HG03039 (cell line): ENCODE measurements around the gene SLC35F2.
"Not testable (repeated sequence)": the region's sequence is repeated elsewhere in the genome, so short reads cannot be mapped to it uniquely, and the experiment has no call there.

Experiments
- ATAC-seq: cut with Tn5 transposase; IDR thresholded peaks from one replicate; pipeline ENCODE4 v1.9.1; 2021; ENCODE audit warnings: mild to moderate bottlenecking, moderate library complexity; ENCODE audit not compliant: unreplicated experiment

SLC35F2 gene, protein sequence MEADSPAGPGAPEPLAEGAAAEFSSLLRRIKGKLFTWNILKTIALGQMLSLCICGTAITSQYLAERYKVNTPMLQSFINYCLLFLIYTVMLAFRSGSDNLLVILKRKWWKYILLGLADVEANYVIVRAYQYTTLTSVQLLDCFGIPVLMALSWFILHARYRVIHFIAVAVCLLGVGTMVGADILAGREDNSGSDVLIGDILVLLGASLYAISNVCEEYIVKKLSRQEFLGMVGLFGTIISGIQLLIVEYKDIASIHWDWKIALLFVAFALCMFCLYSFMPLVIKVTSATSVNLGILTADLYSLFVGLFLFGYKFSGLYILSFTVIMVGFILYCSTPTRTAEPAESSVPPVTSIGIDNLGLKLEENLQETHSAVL

DNA sequence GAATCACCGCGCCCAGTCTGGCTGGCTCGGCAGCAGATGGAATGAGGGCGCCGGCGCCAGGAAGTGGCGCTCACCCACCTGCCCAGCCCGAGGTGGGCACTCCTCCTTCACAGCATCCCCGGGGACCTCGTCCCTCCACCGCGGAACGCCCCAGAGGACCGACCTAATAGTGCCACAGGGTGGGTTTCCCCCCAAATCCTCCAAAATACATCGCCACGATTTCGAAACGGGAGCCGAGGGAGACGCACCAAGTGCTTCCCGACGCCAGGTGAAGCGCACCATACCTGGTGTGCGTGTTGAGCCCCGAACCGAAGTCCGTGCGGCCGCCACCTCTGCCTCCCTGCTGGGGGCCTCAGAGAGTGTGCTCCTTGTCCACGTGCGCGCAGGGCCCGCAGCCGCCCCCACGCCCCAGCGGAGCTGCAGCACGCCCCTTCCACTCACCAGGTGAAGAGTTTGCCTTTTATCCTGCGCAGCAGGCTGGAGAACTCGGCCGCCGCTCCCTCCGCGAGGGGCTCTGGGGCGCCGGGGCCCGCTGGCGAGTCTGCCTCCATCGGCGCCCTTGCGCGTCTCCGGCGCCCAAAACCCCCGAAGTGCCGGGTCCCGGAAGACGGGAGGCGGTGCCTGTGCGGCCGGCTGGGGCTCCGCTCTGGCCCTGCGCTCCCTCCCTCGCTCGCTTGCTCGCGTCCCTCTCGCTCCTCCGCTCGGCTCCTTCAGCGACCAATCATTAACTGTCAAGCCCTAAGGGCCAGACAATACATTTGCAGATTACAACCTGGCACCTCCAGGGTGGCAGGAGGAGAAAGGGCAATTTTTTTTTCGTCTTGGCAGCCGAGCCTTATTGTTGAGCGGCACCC lies at the start of gene SLC35F2:
Gene SLC35F2, minus strand, starts transcription at position 571 of the 854 bp plus-strand sequence. Its CDS starts 20 bp downstream, at position 551.
- peak; percentile 89 for ATAC-seq

DNA sequence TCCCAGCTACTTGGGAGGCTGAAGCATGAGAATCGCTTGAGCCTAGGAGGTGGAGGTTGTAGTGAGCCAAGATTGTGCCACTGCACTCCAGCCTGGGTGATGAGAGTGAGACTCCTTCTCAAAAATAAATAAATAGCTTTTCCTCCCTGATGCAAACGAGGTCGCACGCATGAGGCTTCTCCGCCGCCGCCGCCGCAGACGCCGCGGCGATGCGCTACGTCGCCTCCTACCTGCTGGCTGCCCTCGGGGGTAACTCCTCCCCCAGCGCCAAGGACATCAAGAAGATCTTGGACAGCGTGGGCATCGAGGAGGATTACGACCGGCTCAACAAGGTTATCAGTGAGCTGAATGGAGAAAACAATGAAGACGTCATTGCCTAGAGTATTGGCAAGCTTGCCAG lies 49.6 kb upstream of the SLC35F2 start:
- ATAC-seq = no peak

GRCh38 chr11:107898270-107898669 lies 39.7 kb upstream of the SLC35F2 start:
- ATAC-seq = peak; percentile 62

GRCh38 chr11:107882095-107882820 lies 23.7 kb upstream of the SLC35F2 start:
- no peak for ATAC-seq

- not testable (repeated sequence) for ATAC-seq
Measured at GRCh38 chr11:107881471-107881870, 22.9 kb upstream of the SLC35F2 start.

DNA sequence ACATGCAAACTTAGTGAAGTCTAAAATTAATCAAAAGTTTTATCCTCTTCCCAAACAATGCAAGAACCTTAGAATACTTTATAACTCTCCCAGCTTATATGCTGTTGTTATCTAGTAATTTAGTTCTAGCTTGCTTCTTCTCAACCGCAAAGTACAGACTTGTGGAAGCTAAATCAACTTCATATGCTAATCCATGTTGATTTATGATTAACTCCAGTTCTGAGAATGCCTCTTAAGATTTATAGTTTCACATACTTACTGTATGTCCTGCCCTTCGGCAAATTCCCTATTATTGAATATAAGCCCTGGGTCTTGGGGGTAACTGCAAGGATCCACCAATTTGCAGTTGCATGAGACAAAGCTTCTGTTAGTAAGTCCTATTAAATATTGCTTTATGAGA lies 17.6 kb upstream of the SLC35F2 start:
- no peak for ATAC-seq

GRCh38 chr11:107864591-107864990 lies 6.0 kb upstream of the SLC35F2 start:
- no peak for ATAC-seq

DNA sequence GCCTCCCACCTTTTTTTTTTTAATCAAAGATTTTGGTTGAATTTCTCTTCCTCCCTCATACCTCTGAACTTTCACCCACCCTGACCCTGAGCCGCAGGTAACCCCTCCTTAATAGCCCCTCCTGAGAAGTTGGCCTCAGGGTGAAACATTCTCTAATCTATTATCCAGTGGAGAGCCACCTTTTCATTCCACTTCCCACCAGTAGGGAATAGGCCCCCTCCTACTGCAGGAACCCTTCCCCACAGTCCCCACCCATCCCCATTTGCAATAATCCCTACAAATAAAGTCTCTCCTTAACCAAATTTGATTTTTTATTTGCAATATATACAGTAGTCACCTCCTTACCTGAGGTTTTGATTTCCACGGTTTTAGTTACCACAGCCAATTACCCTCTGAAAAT lies 2.1 kb upstream of the SLC35F2 start:
- no peak for ATAC-seq

GRCh38 chr11:107860240-107860620 lies 1.6 kb upstream of the SLC35F2 start:
- ATAC-seq = not testable (repeated sequence)

DNA sequence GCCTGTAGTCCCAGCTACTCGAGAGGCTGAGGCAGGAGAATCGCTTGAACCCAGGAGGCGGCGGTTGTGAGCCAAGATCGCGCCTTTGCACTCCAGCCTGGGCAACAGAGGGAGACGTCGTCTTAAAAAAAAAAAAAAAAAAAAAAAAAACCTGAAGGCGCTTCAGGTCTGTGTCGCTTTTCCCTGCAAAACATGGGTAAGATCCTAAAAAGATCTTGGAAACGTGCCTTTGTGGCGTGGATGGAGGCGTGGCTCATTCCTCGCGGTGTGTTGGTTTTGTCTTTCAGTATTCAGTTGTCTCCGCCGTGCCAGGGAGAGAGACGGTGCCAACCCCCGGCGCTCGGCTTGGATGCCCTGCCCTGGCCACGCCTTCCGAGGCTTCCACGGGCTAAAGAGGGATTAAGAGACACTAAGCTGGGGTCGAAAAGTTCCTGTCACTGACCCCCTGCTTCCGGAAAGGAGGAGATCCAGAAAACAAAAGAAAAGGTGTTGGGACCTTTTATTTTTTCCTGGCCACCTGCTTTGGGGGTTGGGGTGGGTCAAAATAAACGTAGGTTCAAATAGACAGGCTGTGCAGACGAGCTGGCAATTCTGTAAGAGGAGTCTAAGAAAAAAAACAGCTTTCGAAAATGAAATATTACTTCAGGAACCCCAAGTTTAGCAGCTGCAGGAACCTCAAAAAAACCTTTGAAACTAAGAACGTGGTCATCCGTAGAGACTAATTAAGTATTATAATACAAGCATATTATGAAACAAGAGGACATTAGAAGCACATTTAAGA lies 1.1 kb upstream of the SLC35F2 start:
- ATAC-seq = no peak

GRCh38 chr11:107857550-107858216 lies 904 bp downstream of the SLC35F2 start:
- ATAC-seq = no peak

- no peak for ATAC-seq
Measured at GRCh38 chr11:107856981-107857517, 1.5 kb downstream of the SLC35F2 start.

DNA sequence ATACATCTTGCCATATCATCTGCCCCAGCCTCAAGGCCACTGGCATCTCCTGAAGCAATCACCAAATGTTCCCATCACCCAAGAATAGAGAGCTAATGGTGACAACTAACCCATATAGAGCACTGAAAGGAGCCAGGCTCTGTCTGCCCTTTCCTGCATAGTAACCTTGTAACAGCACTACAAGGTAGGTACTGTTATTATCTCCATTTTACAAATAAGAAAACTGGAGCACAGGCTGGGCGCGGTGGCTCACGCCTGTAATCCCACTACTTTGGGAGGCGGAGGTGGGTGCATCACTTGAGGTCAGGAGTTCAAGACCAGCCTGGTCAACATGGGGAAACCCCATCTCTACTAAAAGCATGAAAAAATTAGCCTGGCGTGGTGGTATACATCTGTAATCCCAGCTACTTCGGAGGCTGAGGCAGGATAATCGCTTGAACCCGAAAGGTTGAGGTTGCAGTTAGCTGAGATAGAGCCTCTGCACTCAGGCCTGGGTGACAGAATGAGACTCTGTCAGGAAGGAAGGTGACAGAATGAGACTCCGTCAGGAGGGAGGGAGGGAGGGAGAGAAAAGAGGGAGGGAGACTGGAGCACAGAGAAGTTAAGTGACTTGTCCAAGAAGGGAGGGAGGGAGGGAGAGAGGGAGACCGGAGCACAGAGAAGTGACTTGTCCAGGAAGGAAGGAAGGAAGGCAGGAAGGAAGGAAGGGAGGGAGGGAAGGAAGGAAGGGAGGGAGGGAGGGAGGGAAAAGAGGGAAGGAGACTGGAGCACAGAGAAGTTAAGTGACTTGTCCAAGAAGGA lies 2.2 kb downstream of the SLC35F2 start:
- no peak for ATAC-seq

DNA sequence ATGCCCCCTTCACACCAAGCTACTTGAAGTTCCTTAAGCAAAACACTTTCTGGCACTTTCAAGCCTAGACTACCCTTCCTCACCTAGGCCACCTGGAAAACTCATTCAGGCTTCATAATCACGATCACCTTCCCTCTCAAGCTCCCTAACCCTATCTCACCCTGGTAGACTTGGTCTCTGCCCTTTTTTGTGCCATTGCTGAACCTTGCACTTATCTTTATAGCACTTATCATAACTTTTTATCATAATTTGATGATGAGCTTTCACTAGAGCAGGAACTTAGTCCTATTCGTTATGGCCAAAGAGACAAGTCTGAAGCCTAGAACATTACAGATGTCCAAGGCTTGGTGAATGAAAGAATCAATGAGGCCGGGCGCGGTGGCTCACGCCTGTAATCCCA lies 5.5 kb downstream of the SLC35F2 start:
- no peak for ATAC-seq

- no peak for ATAC-seq
Measured at GRCh38 chr11:107851704-107852310, 6.8 kb downstream of the SLC35F2 start.

DNA sequence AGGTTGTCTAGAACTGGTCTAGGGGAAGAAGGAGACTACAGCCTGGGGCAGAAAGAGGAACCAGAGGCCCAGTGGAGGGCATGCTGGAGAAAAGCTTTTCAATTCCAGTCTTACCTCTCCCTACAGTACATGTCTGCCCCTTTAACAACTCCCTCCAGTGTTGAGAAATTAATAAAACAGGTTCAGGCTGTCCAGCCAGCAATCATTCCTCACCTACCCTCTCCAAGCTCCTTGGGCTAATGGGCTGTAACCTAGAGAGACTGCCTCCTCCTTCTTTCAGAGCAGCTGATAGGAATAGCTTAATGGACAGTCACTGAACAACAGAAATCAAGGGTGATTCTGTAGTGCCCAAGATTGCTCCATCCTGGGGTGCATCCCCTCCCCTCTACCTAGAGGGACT lies 8.8 kb downstream of the SLC35F2 start:
- ATAC-seq = no peak

DNA sequence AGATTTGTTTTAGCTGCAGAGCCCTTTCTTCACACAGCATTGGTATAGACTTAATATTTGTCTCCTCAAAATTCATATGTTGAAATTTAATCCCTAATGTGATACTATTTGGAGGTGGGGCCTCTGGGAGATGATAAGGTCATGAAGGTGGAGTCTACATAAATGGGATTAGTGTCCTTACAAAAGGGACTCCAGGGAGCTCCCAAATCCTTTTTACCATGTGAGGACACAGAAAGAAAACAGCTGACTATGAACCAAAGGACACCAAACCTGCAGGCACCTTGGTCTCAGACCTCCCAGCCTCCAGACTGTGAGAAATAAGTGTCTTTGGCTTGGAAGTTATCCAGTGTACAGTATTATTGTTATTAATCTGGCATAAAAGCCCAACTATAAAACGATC lies 10.2 kb downstream of the SLC35F2 start:
- no peak for ATAC-seq

- no peak for ATAC-seq
Measured at GRCh38 chr11:107847184-107847583, 11.4 kb downstream of the SLC35F2 start.

DNA sequence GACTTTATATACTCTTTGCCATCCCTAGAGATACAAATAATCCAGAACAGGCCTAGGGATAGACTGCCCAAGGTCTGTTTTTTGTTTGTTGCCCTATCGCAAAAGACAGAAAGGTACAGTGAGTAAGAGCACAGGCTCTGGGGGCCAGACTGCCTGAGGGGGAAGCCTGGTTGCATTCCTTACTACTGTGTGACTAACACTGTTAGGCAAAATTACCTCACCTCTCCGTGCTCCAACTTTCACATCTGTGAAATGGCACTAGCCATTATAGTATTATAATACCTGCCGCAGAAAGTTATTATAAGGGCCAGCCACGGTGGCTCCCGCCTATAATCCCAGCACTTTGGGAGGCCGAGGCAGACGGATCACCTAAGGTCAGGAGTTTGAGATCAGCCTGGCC lies 14.5 kb downstream of the SLC35F2 start:
- ATAC-seq = no peak
